ENCODE results near the gene PAF1. TPM values are rescaled to one million over a fixed set of nuclear protein-coding genes. Genes with fewer than 3 reads are reported as not detected.

The PAF1 gene
- total RNA-seq, 1 experiment from 2014 or later: 901 TPM

DNA sequence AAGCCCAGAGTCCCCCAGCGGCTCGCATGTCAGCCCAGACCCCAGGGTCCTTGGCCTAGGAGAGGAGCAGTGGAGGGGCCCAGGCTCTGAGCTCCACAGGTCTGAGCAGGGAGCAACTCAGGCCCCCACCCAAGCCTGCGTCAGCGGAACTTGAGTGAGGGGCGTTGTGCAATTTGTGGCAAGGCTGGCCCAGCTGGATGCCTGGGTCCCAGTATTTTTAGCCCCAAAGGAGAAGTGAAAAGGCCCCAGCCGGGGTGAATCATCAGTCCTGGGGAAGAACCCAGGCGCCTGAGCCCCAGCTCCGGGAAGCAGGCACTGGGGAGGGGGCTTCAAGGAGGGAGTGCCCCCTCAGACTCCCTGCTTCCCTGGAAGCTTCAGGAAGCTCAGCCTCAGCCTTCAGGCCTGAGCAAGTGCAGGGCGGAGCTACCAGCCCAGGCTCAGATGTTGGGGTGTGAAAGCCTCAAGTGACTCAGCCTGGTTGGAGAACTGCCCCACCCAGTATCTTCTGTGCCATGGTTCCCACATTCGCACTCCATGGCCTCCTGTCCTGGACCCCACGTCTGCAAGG, 7.5 kb upstream of the PAF1 start:
- H3K4me3 ChIP-seq (ENCODE audit: low read depth in 2 of 2, low read length in 2 of 2): no peak overlapping the region
- ChIA-PET POLR2A (interaction anchor here (0.6 to 15.7 kb wide), 18 partner anchors 9 to 435 kb away, joined by 3 to 524 read pairs (median 6); partner anchors contain the start of genes DYRK1B, EID2B, PLEKHG2 and RPS16), CTCF (interaction anchor here (0.5 to 7.4 kb wide), 55 partner anchors 7 to 1005 kb away, joined by 3 to 280 read pairs (median 6); partner anchors contain the start of genes EID2, EID2B, MED29 and PAF1)
- peak; percentile 94 for DNase-seq (ENCODE audit: low read depth, low spot score)
- BruUV-seq (replicated peaks): no TSS peak
- H3K9me3 ChIP-seq (ENCODE audit: control insufficient read depth, insufficient read depth, low read depth, low read length): no peaks in the 10 kb centered on the region
- in situ Hi-C loops (cut with HindIII; ENCODE audit: low pct_unique_long_range_greater_than_20kb, low sequenced_read_pairs): loop anchor here (5.0 to 10.0 kb wide), 3 partner anchors 96 to 874 kb away; no protein-coding TSS in a partner anchor
- peak overlapping the region; percentile 75 for H3K27ac ChIP-seq (ENCODE audit: low read length)
- peaks cover 13% of the 10 kb centered on the region for H3K36me3 ChIP-seq (ENCODE audit: control insufficient read depth, insufficient read depth, low read length)
- TF ChIP-seq, protein P1, sequence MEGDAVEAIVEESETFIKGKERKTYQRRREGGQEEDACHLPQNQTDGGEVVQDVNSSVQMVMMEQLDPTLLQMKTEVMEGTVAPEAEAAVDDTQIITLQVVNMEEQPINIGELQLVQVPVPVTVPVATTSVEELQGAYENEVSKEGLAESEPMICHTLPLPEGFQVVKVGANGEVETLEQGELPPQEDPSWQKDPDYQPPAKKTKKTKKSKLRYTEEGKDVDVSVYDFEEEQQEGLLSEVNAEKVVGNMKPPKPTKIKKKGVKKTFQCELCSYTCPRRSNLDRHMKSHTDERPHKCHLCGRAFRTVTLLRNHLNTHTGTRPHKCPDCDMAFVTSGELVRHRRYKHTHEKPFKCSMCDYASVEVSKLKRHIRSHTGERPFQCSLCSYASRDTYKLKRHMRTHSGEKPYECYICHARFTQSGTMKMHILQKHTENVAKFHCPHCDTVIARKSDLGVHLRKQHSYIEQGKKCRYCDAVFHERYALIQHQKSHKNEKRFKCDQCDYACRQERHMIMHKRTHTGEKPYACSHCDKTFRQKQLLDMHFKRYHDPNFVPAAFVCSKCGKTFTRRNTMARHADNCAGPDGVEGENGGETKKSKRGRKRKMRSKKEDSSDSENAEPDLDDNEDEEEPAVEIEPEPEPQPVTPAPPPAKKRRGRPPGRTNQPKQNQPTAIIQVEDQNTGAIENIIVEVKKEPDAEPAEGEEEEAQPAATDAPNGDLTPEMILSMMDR (IDR thresholded peaks at IDR 0.05): no peak
- TF ChIP-seq, protein P2, sequence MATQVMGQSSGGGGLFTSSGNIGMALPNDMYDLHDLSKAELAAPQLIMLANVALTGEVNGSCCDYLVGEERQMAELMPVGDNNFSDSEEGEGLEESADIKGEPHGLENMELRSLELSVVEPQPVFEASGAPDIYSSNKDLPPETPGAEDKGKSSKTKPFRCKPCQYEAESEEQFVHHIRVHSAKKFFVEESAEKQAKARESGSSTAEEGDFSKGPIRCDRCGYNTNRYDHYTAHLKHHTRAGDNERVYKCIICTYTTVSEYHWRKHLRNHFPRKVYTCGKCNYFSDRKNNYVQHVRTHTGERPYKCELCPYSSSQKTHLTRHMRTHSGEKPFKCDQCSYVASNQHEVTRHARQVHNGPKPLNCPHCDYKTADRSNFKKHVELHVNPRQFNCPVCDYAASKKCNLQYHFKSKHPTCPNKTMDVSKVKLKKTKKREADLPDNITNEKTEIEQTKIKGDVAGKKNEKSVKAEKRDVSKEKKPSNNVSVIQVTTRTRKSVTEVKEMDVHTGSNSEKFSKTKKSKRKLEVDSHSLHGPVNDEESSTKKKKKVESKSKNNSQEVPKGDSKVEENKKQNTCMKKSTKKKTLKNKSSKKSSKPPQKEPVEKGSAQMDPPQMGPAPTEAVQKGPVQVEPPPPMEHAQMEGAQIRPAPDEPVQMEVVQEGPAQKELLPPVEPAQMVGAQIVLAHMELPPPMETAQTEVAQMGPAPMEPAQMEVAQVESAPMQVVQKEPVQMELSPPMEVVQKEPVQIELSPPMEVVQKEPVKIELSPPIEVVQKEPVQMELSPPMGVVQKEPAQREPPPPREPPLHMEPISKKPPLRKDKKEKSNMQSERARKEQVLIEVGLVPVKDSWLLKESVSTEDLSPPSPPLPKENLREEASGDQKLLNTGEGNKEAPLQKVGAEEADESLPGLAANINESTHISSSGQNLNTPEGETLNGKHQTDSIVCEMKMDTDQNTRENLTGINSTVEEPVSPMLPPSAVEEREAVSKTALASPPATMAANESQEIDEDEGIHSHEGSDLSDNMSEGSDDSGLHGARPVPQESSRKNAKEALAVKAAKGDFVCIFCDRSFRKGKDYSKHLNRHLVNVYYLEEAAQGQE (IDR thresholded peaks at IDR 0.05; ENCODE audit: insufficient read depth in 1 of 2, low read depth in 2 of 2, low read length in 1 of 2): no peak
- TF ChIP-seq POLR2AphosphoS5 (IDR thresholded peaks at IDR 0.05; ENCODE audit: low read depth, low read length) (no peak), SIN3A (IDR thresholded peaks at IDR 0.05; ENCODE audit: borderline replicate concordance, insufficient read depth, low read depth, low read length) (no peak), TCF7L2 (IDR thresholded peaks at IDR 0.05; ENCODE audit: low read depth, low read length) (no peak)
- intact Hi-C loops (cut with micrococcal nuclease; ENCODE audit: unreplicated experiment): no loop called here
- no peak for ATAC-seq
- no peaks in the 10 kb centered on the region for H3K27me3 ChIP-seq (ENCODE audit: control insufficient read depth, insufficient read depth, low read length)
- H3K4me1 ChIP-seq (ENCODE audit: control insufficient read depth, insufficient read depth, low read length): peaks cover 59% of the 10 kb centered on the region

DNA sequence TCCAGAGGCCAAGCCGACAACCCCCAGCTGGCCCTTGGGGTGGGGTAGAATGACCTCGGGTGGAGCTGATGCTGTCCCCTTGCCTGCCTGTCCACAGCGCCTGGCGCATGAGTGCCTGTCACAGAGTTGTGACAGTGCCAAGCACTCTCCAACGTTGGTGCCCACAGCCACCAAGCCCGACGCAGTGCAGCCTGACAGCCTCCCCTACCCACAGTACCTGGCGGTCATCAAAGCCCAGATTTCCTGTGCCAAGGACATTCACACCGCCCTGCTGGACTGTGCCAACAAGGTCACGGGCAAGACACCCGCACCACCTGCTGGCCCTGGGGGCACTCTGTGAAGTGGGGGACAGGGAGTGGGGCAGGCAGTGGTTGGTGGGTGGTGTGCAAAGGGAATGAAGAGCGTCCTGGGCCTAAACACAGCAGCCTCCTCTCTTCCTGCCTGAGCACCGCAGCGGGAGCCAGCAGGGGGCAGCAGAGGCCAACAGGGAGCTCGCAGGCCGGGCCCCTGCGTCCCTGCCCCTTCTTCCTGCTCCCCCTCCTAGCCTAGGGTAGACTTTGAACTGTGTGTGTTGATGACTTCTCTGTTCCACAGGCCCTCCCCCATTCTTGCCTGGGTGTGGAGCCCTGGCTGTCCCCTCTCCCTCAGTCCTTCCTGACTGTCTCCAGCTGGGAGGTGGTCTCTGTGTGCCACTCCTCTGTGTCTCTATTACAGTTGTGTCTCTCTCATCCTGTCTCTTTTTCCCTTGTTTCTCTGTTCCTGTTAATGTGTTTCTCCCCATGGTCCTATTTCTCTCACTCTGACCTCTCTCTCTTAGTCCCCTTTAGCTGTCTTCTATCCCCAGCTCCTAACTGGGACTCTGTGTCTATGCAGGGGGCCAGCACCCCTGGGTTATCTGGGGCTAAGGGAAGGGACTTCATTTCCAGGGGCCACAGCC, 6.7 kb upstream of the PAF1 start:
- intact Hi-C loops (cut with micrococcal nuclease; ENCODE audit: unreplicated experiment) (loop anchor here (1.0 kb wide), 1 partner anchor 14 kb away; no protein-coding TSS in a partner anchor), in situ Hi-C loops (cut with HindIII; ENCODE audit: low pct_unique_long_range_greater_than_20kb, low sequenced_read_pairs) (loop anchor here (5.0 to 10.0 kb wide), 3 partner anchors 95 to 873 kb away; no protein-coding TSS in a partner anchor)
- DNase-seq (ENCODE audit: low read depth, low spot score): peak; percentile 100
- ATAC-seq: peak; percentile 78
- Histone ChIP-seq H3K36me3 (ENCODE audit: control insufficient read depth, insufficient read depth, low read length) (peaks cover 15% of the 10 kb centered on the region), H3K9me3 (ENCODE audit: control insufficient read depth, insufficient read depth, low read depth, low read length) (no peaks in the 10 kb centered on the region), H3K27me3 (ENCODE audit: control insufficient read depth, insufficient read depth, low read length) (no peaks in the 10 kb centered on the region), H3K4me1 (ENCODE audit: control insufficient read depth, insufficient read depth, low read length) (peaks cover 51% of the 10 kb centered on the region), H3K4me3 (ENCODE audit: low read depth in 2 of 2, low read length in 2 of 2) (no peak overlapping the region), H3K27ac (ENCODE audit: low read length) (peak overlapping the region; percentile 75)
- ChIA-PET CTCF (interaction anchor here (0.5 to 7.4 kb wide), 57 partner anchors 8 to 1004 kb away, joined by 3 to 280 read pairs (median 6); partner anchors contain the start of genes EID2, EID2B, PLEKHG2 and RPS16), POLR2A (interaction anchor here (0.6 to 15.7 kb wide), 26 partner anchors 8 to 518 kb away, joined by 3 to 524 read pairs (median 5); partner anchors contain the start of genes DYRK1B, EID2B, PLEKHG2 and RPS16)
- no peak for TF ChIP-seq SIN3A (IDR thresholded peaks at IDR 0.05; ENCODE audit: borderline replicate concordance, insufficient read depth, low read depth, low read length)
- BruUV-seq (replicated peaks): no TSS peak
